ENCODE data around the gene TBC1D3B.
"Not testable (repeated sequence)": the region's sequence is repeated elsewhere in the genome, so short reads cannot be mapped to it uniquely, and the experiment has no call there.

The TBC1D3B gene

GRCh38 chr17:36168836-36169235 lies 7.6 kb downstream of the TBC1D3B start:
- not testable (repeated sequence) for H3K27ac ChIP-seq (ENCODE audit: low read depth, low read length); H3K4me1 ChIP-seq (ENCODE audit: control insufficient read depth in 1 of 2, insufficient read depth in 2 of 2, low read length in 2 of 2); H3K27me3 ChIP-seq (ENCODE audit: control insufficient read depth in 1 of 2, insufficient read depth in 2 of 2, low read length in 2 of 2); H3K9me3 ChIP-seq (ENCODE audit: control insufficient read depth in 1 of 2, low read length in 2 of 2); H3K9ac ChIP-seq (ENCODE audit: low read depth in 1 of 2, low read length in 2 of 2); H3K36me3 ChIP-seq (ENCODE audit: control insufficient read depth in 1 of 2, insufficient read depth in 2 of 2, low read length in 2 of 2); H3K4me3 ChIP-seq (ENCODE audit: low read depth in 1 of 2, low read length in 2 of 2)

GRCh38 chr17:36153895-36154610 lies 22.4 kb downstream of the TBC1D3B start:
- H3K9ac ChIP-seq (ENCODE audit: low read depth in 1 of 2, low read length in 2 of 2) = no peak overlapping the region
- H3K4me1 ChIP-seq (ENCODE audit: control insufficient read depth in 1 of 2, insufficient read depth in 2 of 2, low read length in 2 of 2) = no peaks in the 10 kb centered on the region
- H3K27ac ChIP-seq (ENCODE audit: low read depth, low read length) = no peak overlapping the region
- H3K4me3 ChIP-seq (ENCODE audit: low read depth in 1 of 2, low read length in 2 of 2) = no peak overlapping the region
- H3K36me3 ChIP-seq (ENCODE audit: control insufficient read depth in 1 of 2, insufficient read depth in 2 of 2, low read length in 2 of 2) = no peaks in the 10 kb centered on the region
- no peaks in the 10 kb centered on the region for H3K27me3 ChIP-seq (ENCODE audit: control insufficient read depth in 1 of 2, insufficient read depth in 2 of 2, low read length in 2 of 2)
- H3K9me3 ChIP-seq (ENCODE audit: control insufficient read depth in 1 of 2, low read length in 2 of 2) = no peaks in the 10 kb centered on the region

GRCh38 chr17:36152639-36153120 lies 23.8 kb downstream of the TBC1D3B start:
- Histone ChIP-seq H3K4me3 (ENCODE audit: low read depth in 1 of 2, low read length in 2 of 2) (no peak overlapping the region), H3K9ac (ENCODE audit: low read depth in 1 of 2, low read length in 2 of 2) (no peak overlapping the region), H3K27me3 (ENCODE audit: control insufficient read depth in 1 of 2, insufficient read depth in 2 of 2, low read length in 2 of 2) (no peaks in the 10 kb centered on the region), H3K4me1 (ENCODE audit: control insufficient read depth in 1 of 2, insufficient read depth in 2 of 2, low read length in 2 of 2) (no peaks in the 10 kb centered on the region), H3K36me3 (ENCODE audit: control insufficient read depth in 1 of 2, insufficient read depth in 2 of 2, low read length in 2 of 2) (no peaks in the 10 kb centered on the region), H3K9me3 (ENCODE audit: control insufficient read depth in 1 of 2, low read length in 2 of 2) (no peaks in the 10 kb centered on the region), H3K27ac (ENCODE audit: low read depth, low read length) (no peak overlapping the region)

GRCh38 chr17:36151891-36152638 lies 24.4 kb downstream of the TBC1D3B start:
- Histone ChIP-seq H3K4me1 (ENCODE audit: control insufficient read depth in 1 of 2, insufficient read depth in 2 of 2, low read length in 2 of 2) (no peaks in the 10 kb centered on the region), H3K9ac (ENCODE audit: low read depth in 1 of 2, low read length in 2 of 2) (no peak overlapping the region), H3K4me3 (ENCODE audit: low read depth in 1 of 2, low read length in 2 of 2) (no peak overlapping the region), H3K27me3 (ENCODE audit: control insufficient read depth in 1 of 2, insufficient read depth in 2 of 2, low read length in 2 of 2) (no peaks in the 10 kb centered on the region), H3K9me3 (ENCODE audit: control insufficient read depth in 1 of 2, low read length in 2 of 2) (no peaks in the 10 kb centered on the region), H3K36me3 (ENCODE audit: control insufficient read depth in 1 of 2, insufficient read depth in 2 of 2, low read length in 2 of 2) (no peaks in the 10 kb centered on the region), H3K27ac (ENCODE audit: low read depth, low read length) (no peak overlapping the region)

- Histone ChIP-seq H3K4me1 (ENCODE audit: control insufficient read depth in 1 of 2, insufficient read depth in 2 of 2, low read length in 2 of 2) (no peaks in the 10 kb centered on the region), H3K27me3 (ENCODE audit: control insufficient read depth in 1 of 2, insufficient read depth in 2 of 2, low read length in 2 of 2) (no peaks in the 10 kb centered on the region), H3K9me3 (ENCODE audit: control insufficient read depth in 1 of 2, low read length in 2 of 2) (no peaks in the 10 kb centered on the region), H3K36me3 (ENCODE audit: control insufficient read depth in 1 of 2, insufficient read depth in 2 of 2, low read length in 2 of 2) (no peaks in the 10 kb centered on the region), H3K9ac (ENCODE audit: low read depth in 1 of 2, low read length in 2 of 2) (no peak overlapping the region), H3K4me3 (ENCODE audit: low read depth in 1 of 2, low read length in 2 of 2) (no peak overlapping the region), H3K27ac (ENCODE audit: low read depth, low read length) (no peak overlapping the region)
Observed at GRCh38 chr17:36149296-36149820, 27.1 kb downstream of the TBC1D3B start.

- H3K9ac ChIP-seq (ENCODE audit: low read depth in 1 of 2, low read length in 2 of 2) = no peak overlapping the region
- H3K27ac ChIP-seq (ENCODE audit: low read depth, low read length) = no peak overlapping the region
- no peaks in the 10 kb centered on the region for H3K4me1 ChIP-seq (ENCODE audit: control insufficient read depth in 1 of 2, insufficient read depth in 2 of 2, low read length in 2 of 2)
- H3K36me3 ChIP-seq (ENCODE audit: control insufficient read depth in 1 of 2, insufficient read depth in 2 of 2, low read length in 2 of 2) = no peaks in the 10 kb centered on the region
- H3K4me3 ChIP-seq (ENCODE audit: low read depth in 1 of 2, low read length in 2 of 2) = no peak overlapping the region
- no peaks in the 10 kb centered on the region for H3K27me3 ChIP-seq (ENCODE audit: control insufficient read depth in 1 of 2, insufficient read depth in 2 of 2, low read length in 2 of 2)
- no peaks in the 10 kb centered on the region for H3K9me3 ChIP-seq (ENCODE audit: control insufficient read depth in 1 of 2, low read length in 2 of 2)
Observed at GRCh38 chr17:36148559-36149295, 27.7 kb downstream of the TBC1D3B start.

- Histone ChIP-seq H3K4me1 (ENCODE audit: control insufficient read depth in 1 of 2, insufficient read depth in 2 of 2, low read length in 2 of 2) (no peaks in the 10 kb centered on the region), H3K9me3 (ENCODE audit: control insufficient read depth in 1 of 2, low read length in 2 of 2) (no peaks in the 10 kb centered on the region), H3K4me3 (ENCODE audit: low read depth in 1 of 2, low read length in 2 of 2) (no peak overlapping the region), H3K27me3 (ENCODE audit: control insufficient read depth in 1 of 2, insufficient read depth in 2 of 2, low read length in 2 of 2) (no peaks in the 10 kb centered on the region), H3K9ac (ENCODE audit: low read depth in 1 of 2, low read length in 2 of 2) (no peak overlapping the region), H3K27ac (ENCODE audit: low read depth, low read length) (no peak overlapping the region), H3K36me3 (ENCODE audit: control insufficient read depth in 1 of 2, insufficient read depth in 2 of 2, low read length in 2 of 2) (no peaks in the 10 kb centered on the region)
Observed at GRCh38 chr17:36147601-36148000, 28.8 kb downstream of the TBC1D3B start.

- Histone ChIP-seq H3K4me3 (ENCODE audit: low read depth in 1 of 2, low read length in 2 of 2) (no peak overlapping the region), H3K27me3 (ENCODE audit: control insufficient read depth in 1 of 2, insufficient read depth in 2 of 2, low read length in 2 of 2) (no peaks in the 10 kb centered on the region), H3K4me1 (ENCODE audit: control insufficient read depth in 1 of 2, insufficient read depth in 2 of 2, low read length in 2 of 2) (no peaks in the 10 kb centered on the region), H3K27ac (ENCODE audit: low read depth, low read length) (no peak overlapping the region), H3K9me3 (ENCODE audit: control insufficient read depth in 1 of 2, low read length in 2 of 2) (no peaks in the 10 kb centered on the region), H3K9ac (ENCODE audit: low read depth in 1 of 2, low read length in 2 of 2) (no peak overlapping the region), H3K36me3 (ENCODE audit: control insufficient read depth in 1 of 2, insufficient read depth in 2 of 2, low read length in 2 of 2) (no peaks in the 10 kb centered on the region)
Observed at GRCh38 chr17:36144981-36145729, 31.3 kb downstream of the TBC1D3B start.

- Histone ChIP-seq H3K4me1 (ENCODE audit: control insufficient read depth in 1 of 2, insufficient read depth in 2 of 2, low read length in 2 of 2) (no peaks in the 10 kb centered on the region), H3K4me3 (ENCODE audit: low read depth in 1 of 2, low read length in 2 of 2) (no peak overlapping the region), H3K27ac (ENCODE audit: low read depth, low read length) (no peak overlapping the region), H3K36me3 (ENCODE audit: control insufficient read depth in 1 of 2, insufficient read depth in 2 of 2, low read length in 2 of 2) (no peaks in the 10 kb centered on the region), H3K9me3 (ENCODE audit: control insufficient read depth in 1 of 2, low read length in 2 of 2) (no peaks in the 10 kb centered on the region), H3K9ac (ENCODE audit: low read depth in 1 of 2, low read length in 2 of 2) (no peak overlapping the region), H3K27me3 (ENCODE audit: control insufficient read depth in 1 of 2, insufficient read depth in 2 of 2, low read length in 2 of 2) (no peaks in the 10 kb centered on the region)
Observed at GRCh38 chr17:36144014-36144413, 32.4 kb downstream of the TBC1D3B start.
